GM12864 (cell line): ENCODE data around the gene CFAP54.
"Not testable (repeated sequence)": the region's sequence is repeated elsewhere in the genome, so short reads cannot be mapped to it uniquely, and the experiment has no call there.

Experiments used
- DNase-seq: peaks from one replicate; pipeline ENCODE4 v3.0.0-alpha.2; 2011; ENCODE audit warnings: low read depth
- H3K4me3 ChIP-seq: 2 replicates; pipeline ENCODE4 v1.5.1; 2011; ENCODE audit warnings: mild to moderate bottlenecking, low read depth, low read length, control low read depth
- TF ChIP-seq, protein P1 (sequence below): IDR thresholded peaks from 2 replicates; pipeline ENCODE4 v1.5.1; 2011; ENCODE audit warnings: low read depth, mild to moderate bottlenecking, moderate library complexity, low read length, control low read depth, inconsistent platforms; ENCODE audit errors: missing control alignments

The CFAP54 gene

DNA sequence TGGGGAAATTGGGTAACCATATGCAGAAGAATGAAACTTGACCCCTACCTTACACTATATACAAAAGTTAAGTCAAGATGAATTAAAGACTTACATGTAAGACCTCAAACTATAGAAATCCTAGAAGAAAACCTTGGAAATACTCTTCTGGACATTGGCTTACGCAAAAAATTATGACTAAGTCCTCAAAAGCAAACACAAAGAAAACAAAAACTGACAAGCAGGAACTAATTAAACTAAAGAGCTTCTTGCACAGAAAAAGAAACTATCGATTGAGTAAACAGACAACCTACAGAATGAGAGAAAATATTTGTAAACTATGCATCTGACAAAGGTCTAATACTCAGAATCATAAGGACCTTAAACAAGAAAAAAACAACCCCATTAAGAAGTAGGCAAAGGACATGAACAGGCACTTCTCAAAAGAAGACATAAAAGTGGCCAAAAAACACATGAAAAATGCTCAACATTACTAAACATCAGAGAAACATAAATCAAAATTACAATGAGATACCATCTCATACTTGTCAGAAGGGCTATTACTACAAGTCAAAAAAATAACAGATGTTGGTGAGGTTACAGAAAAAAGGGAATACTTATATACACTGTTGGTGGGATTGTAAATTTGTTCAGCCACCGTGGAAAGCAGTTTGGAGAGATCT, 37.0 kb upstream of the CFAP54 start:
- TF ChIP-seq, protein P1, sequence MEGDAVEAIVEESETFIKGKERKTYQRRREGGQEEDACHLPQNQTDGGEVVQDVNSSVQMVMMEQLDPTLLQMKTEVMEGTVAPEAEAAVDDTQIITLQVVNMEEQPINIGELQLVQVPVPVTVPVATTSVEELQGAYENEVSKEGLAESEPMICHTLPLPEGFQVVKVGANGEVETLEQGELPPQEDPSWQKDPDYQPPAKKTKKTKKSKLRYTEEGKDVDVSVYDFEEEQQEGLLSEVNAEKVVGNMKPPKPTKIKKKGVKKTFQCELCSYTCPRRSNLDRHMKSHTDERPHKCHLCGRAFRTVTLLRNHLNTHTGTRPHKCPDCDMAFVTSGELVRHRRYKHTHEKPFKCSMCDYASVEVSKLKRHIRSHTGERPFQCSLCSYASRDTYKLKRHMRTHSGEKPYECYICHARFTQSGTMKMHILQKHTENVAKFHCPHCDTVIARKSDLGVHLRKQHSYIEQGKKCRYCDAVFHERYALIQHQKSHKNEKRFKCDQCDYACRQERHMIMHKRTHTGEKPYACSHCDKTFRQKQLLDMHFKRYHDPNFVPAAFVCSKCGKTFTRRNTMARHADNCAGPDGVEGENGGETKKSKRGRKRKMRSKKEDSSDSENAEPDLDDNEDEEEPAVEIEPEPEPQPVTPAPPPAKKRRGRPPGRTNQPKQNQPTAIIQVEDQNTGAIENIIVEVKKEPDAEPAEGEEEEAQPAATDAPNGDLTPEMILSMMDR: no peak

DNA sequence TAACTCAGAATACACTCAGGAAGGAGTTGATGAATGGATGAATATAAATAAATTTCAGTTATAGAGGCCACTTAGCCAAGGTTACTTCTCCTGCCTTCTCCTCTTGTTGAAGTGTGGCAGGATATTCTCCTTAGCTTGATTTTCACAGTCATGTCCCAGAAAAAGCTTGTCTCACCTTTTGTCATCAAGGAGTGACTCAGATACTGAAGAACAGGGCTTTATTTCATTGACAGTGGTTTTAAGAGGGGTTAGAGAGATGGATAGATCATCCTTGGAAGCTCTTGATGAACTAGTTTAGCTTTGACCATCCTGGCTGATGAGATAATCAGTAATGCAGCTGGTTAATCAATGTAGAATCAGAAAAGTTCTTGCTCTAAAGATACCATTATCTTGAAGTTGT, 35.0 kb upstream of the CFAP54 start:
- TF ChIP-seq, protein P1: no peak
- no peak overlapping the region for H3K4me3 ChIP-seq
- DNase-seq: no peak

More for the DNA sequence above, 37.0 kb upstream of the CFAP54 start:
- H3K4me3 ChIP-seq: no peak overlapping the region
- DNase-seq: no peak

DNA sequence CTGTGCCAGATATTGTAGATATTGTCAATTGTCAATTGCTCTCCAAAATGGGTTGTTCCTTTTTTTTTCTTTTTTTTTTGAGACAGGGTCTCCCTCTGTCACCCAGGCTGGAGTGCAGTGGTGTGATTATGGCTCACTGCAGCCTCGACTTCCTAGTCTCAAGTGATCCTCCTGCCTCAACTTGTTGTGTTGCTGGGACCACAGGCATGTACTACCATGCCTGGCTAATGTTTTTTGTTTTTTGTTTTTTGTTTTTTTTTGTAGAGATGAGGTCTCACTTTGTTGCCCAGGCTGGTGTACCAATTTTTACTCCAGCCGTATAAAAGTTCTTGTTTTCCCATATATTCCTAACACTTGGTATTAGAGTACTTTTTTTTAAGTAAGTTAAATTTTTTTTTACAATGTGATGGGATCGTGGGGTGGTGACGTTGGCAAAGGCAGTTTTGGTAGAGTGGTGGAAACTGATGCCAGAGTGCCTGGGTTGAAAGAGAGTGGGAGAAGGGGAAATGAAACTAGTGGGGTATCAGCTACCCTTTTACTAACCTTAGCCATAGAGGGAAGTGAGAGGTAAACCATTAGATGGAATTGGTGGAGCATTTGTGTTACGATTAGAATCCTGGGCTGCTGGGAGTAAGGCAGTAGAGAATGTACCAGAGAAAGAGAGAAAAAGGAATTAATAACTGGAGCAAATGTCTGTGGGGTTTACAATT, 33.0 kb upstream of the CFAP54 start:
- no peak overlapping the region for H3K4me3 ChIP-seq
- peak; percentile 59 for DNase-seq
- TF ChIP-seq, protein P1: no peak

DNA sequence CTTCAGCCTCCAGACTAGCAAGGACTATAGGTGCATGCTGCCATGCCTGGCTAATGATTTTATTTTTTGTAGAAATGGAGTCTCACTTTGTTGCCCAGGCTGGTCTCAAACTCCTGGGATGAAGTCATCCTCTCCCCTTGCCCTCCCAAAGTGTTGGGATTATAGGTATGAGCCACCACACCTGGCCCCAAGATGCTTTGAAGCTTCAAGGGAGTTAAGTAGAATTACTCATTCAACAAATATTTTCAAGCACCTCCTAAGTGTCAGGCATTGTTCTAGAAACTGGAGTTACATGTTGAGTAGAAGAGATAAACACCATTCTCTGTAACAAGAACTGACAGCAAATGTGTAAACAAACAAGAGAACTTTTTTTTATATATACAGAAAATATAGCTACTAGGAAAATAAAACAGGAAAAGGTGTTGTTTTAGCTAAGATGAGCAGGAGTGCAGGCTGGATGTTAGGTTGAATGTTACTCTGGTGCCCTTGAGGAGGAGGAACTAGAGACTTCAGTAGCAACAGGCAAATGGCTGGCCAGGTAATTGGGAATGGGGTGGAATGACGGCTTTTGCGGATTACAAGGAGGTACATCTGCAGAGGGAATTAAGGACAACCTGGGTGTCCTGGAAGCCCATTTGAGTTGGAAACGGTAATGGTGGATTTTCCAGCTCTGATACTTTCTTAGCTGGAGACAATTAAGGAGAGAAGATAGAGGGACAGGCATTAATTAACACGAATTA, 32.0 kb upstream of the CFAP54 start:
- DNase-seq: no peak
- TF ChIP-seq, protein P1: no peak

DNA sequence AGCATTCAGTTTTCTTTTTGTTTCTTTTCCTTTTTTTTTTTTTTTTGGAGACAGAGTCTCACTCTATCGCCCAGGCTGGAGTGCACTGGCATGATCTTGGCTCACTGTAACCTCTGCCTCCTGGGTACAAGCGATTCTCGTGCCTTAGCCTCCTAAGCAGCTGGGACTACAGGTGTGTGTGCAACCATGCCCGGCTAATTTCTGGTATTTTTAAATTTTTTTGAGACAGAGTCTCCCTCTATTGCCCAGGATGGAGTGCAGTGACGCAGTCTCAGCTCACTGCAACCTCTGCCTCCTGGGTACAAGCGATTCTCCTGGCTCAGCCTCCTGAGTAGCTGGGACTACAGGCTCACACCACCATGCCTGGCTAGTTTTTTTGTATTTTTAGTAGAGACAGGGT, 30.1 kb upstream of the CFAP54 start:
- DNase-seq, H3K4me3 ChIP-seq: not testable (repeated sequence)

More for the DNA sequence above, 32.0 kb upstream of the CFAP54 start:
- no peak overlapping the region for H3K4me3 ChIP-seq

DNA sequence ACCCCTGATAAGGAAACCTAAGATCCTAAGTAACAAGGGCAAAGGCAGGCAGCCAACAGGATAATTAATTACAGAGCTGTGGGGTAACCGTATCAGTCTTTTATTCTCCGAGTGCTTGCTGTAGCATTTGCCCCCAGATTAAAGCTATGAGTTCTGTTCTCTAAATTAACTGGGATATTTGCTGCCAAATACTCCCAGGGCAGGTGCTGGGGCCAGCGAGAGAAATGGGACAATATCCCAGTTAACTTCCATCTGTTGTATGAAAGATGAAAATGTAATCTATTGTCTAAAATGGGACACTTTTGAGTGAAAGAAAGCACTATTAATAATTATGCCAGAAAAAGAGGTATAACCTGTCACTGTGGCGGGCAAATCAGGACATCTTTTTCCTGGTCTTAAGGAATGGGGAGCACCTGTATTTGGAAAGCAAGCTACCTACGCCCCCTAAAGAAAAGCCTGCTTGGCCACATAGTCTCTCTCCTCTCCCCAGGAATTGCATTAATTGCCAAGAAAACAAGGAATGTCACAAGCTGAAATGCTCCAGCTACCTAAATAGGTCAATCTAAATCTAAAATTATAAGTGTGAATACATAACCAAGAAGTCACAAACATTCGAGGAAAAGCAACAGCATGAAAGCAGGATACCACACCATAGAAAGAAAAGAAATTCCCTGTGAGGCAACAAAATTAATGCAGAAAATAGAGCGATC, 26.7 kb upstream of the CFAP54 start:
- no peak for DNase-seq

More for the DNA sequence above, 26.7 kb upstream of the CFAP54 start:
- TF ChIP-seq, protein P1: no peak
- H3K4me3 ChIP-seq: no peak overlapping the region
